Tibial artery (tissue), 4 donors: ENCODE results near the gene PIK3AP1.

ENCODE experiments used
- DNase-seq, 2 donors: peaks; one replicate each; pipeline ENCODE4 v3.0.0-alpha.2; 2019
- H3K27ac ChIP-seq, 2 donors: fragments of 200-600 bp; sonication (generic) in 1 of 2; 1 replicate in 1 of 2; 2 replicates in 1 of 2; pipeline ENCODE4 v1.5.1; 2018 to 2019; ENCODE audit warnings: mild to moderate bottlenecking in 1 of 2
- H3K27me3 ChIP-seq, 2 donors: fragments of 200-600 bp; sonication (generic) in 1 of 2; one replicate each; pipeline versions ENCODE4 v1.5.1 to v1.6.0; 2016 to 2019
- H3K36me3 ChIP-seq, 3 donors: fragments of 200-600 bp; sonication (generic) in 2 of 3; one replicate each; pipeline ENCODE4 v1.5.1; 2016 to 2019; ENCODE audit warnings: mild to moderate bottlenecking in 2 of 3
- H3K4me1 ChIP-seq, 4 donors: fragments of 200-600 bp; sonication (generic) in 2 of 4; 1 replicate in 3 of 4; 2 replicates in 1 of 4; pipeline ENCODE4 v1.5.1; 2016 to 2019
- H3K4me3 ChIP-seq, 2 donors: fragments of 200-600 bp; sonication (generic) in 1 of 2; 1 replicate in 1 of 2; 2 replicates in 1 of 2; pipeline ENCODE4 v1.5.1; 2018 to 2019; ENCODE audit warnings: mild to moderate bottlenecking in 2 of 2
- H3K9me3 ChIP-seq, 3 donors: fragments of 200-600 bp; sonication (generic) in 1 of 3; one replicate each; pipeline ENCODE4 v1.5.1; 2016 to 2019
- intact Hi-C: fragments of 100-400 bp; cut with DNase I; formaldehyde crosslinking; loops from one replicate; pipeline ENCODE4 v1.15.0; 2023; ENCODE audit warnings: low total_unique reads
- TF ChIP-seq, protein P1 (sequence below), 2 experiments: fragments of 200-600 bp in 1 of 2; fragments of 450-650 bp in 1 of 2; IDR thresholded peaks; one replicate each; pipeline ENCODE4 v1.5.1; 2017 to 2019; ENCODE audit warnings: antibody characterized with exemption in 2 of 2, mild to moderate bottlenecking in 1 of 2, moderate library complexity in 1 of 2

PIK3AP1 gene

DNA sequence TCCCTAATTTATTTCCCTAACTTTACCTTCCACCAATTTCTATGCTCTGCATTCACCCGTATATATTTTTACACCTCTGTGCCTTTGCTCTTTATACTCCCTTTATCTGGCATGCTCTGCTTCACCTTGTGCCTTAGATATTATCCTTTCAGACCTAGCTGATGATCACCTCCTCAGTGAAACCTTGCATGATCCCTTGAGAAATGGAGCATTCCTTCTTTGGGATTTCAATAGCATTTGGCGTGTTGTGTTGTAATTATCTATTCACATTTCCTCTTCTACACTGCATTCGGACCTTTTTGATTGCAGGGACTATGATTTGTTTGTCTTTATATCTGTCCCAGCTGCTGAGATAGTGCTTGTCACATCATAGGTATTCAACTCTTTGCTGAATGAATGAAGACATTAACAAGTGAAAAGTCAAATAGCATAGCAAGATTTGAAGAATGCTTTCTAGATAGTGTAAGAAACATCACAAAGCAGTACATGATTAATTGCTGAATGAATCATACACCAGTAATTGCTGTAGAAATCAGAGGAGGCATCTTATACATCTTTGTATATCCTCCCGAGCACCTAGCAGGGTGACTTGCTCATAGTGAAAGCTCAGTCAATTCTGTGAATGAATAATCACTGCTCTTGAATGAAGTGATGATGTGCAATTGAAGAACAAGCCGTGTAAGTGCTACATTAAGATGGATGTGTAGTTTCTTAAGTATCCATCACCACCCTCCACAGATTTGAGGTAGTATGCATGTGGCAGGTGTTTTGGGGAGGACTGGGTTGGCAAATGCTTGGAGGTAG is 131.5 kb downstream of the PIK3AP1 start:
- no peak overlapping the region for H3K27ac ChIP-seq
- no peaks in the 10 kb centered on the region for H3K36me3 ChIP-seq
- H3K4me1 ChIP-seq = peaks cover 0 to 31% (median 19%) of the 10 kb centered on the region in 4 donors
- intact Hi-C loops = loop anchor here (5.0 kb wide), 1 partner anchor 243 kb away; the partner anchor contains the start of gene LCOR
- H3K27me3 ChIP-seq = no peaks in the 10 kb centered on the region
- no peak for DNase-seq
- no peaks in the 10 kb centered on the region for H3K9me3 ChIP-seq
- TF ChIP-seq, protein P1, sequence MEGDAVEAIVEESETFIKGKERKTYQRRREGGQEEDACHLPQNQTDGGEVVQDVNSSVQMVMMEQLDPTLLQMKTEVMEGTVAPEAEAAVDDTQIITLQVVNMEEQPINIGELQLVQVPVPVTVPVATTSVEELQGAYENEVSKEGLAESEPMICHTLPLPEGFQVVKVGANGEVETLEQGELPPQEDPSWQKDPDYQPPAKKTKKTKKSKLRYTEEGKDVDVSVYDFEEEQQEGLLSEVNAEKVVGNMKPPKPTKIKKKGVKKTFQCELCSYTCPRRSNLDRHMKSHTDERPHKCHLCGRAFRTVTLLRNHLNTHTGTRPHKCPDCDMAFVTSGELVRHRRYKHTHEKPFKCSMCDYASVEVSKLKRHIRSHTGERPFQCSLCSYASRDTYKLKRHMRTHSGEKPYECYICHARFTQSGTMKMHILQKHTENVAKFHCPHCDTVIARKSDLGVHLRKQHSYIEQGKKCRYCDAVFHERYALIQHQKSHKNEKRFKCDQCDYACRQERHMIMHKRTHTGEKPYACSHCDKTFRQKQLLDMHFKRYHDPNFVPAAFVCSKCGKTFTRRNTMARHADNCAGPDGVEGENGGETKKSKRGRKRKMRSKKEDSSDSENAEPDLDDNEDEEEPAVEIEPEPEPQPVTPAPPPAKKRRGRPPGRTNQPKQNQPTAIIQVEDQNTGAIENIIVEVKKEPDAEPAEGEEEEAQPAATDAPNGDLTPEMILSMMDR (IDR thresholded peaks at IDR 0.05) = no peak
- no peak overlapping the region for H3K4me3 ChIP-seq

DNA sequence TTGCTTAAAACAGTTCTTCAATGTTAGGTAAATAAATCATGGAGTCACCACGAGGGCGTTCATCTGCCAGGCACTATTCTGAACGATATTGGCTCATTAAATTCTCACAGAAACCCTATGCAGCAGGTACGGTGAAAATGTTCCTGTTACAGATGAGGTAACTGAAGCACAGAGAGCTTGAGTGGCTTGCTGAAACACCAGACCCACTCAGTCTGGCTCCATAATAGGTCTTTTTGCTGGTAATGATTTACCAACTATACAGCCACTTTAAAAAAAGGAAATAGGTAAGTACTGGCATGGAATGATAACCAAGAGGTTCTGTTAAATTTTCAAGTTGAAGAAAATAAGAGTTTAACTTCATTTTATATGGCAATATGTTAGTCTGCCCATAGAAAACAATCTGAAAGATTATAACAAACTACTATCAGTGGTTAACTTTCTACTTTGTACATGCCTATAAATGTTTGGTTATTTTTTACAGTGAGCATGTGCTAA is 132.2 kb downstream of the PIK3AP1 start:
- peak overlapping the region; percentile 96 to 97 for H3K27ac ChIP-seq
- no peaks in the 10 kb centered on the region for H3K36me3 ChIP-seq
- no peak for DNase-seq
- H3K27me3 ChIP-seq = no peaks in the 10 kb centered on the region
- peak overlapping the region; percentile 73 to 84 for H3K4me3 ChIP-seq
- H3K9me3 ChIP-seq = no peaks in the 10 kb centered on the region
- TF ChIP-seq, protein P1 (IDR thresholded peaks at IDR 0.05) = no peak
- intact Hi-C loops = loop anchor here (5.0 kb wide), 1 partner anchor 244 kb away; the partner anchor contains the start of gene LCOR
- H3K4me1 ChIP-seq = peaks cover 0 to 38% (median 23%) of the 10 kb centered on the region in 4 donors

DNA sequence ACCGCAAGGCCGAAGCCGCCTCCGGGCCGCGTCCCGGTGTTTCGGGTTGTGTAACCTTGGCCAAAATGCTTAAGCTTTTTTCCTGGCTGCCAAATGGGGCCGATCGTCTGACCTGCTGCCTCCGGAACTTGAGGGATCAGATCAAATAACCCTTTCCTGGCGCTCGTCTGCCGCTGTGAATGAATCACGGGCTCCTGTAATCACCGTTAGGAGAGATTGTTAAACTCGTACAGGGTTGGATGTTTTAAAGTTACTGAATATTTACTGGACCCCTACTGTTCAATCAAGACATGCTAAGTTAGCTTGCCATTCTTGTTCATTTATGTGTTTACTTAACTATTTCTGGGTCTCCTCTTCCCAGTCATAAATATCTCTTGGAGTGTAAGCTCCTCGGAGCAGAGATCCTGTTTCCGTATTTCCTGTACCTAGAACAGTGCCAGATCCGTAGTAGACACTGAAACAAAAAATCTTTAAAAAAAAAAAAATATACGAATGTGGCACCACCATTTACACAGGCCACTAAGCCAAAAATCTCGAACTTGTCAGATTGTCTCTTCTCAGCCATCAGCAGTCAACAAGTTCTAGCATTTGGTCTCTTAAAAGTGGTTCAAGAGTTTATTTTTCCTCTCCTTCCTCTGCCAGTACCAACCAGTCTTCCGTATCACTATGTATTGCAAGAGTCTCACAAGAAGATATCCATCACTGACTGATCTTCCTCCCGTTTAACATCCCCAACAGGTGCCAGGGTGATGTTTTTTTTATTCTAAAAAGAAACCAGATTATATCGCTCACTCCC is 132.9 kb downstream of the PIK3AP1 start:
- Histone ChIP-seq H3K27ac (peak overlapping the region; percentile 96 to 97), H3K4me1 (peaks cover 0 to 45% (median 26%) of the 10 kb centered on the region in 4 donors), H3K9me3 (no peaks in the 10 kb centered on the region), H3K4me3 (peak overlapping the region; percentile 73 to 84), H3K27me3 (no peaks in the 10 kb centered on the region), H3K36me3 (no peaks in the 10 kb centered on the region)
- DNase-seq = peak; percentile 69 to 85
- intact Hi-C loops = loop anchor here (5.0 kb wide), 1 partner anchor 245 kb away; the partner anchor contains the start of gene LCOR
- TF ChIP-seq, protein P1 (IDR thresholded peaks at IDR 0.05) = no peak

DNA sequence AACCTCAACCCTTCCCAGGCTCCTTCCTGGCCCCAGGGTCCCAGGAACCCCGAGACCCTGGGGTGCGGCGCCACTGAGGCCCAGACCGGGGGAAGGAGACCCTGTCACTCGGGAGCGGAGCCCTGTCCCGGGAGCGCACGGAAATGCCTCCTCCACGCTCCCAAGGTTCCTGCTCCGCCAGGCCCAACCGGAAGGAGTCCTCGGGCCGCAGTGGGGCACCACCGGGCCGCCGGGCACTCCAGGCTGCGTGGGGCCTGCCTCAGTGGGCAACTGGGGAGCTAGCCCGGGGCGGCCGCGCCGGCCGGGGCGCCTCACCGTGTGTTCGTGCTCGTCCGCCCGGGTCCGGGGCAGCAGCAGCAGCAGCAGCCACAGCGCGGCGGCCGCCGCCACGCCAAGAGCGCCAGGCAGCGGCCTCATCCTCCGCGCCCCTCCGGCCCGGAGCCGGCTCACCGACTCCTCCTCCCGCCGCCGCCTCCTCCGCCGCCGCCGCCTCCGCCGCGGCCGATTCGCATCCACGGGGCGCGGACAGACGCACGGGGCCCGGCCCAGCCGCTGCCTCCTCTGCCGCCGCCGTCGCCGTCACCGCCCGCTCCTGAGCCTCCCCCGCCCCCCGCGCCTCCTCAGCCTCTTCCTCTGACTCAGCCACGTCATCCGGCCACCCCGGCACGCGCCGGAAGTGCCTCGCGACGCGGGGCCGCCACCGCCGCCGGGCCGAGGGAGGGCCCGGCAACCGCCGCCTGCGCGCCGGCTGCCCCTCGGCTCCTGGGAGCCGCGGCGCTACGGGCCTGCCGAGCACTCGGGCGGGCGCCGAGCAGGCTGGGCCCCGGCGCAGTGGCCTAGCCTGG is 133.7 kb downstream of the PIK3AP1 start, which contains the start of gene TM9SF3:
Gene TM9SF3, minus strand, starts transcription at position 594 of the 845 bp plus-strand sequence. Its CDS starts 177 bp downstream, at position 417.
- TF ChIP-seq, protein P1 (IDR thresholded peaks at IDR 0.05) = peak; percentile 5 to 9
- intact Hi-C loops = loop anchor here (5.0 kb wide), 1 partner anchor 246 kb away; the partner anchor contains the start of gene LCOR
- Histone ChIP-seq H3K36me3 (no peaks in the 10 kb centered on the region), H3K4me3 (peak within 1 kb of the TSS; percentile 73 to 84), H3K4me1 (peaks cover 0 to 53% (median 34%) of the 10 kb centered on the region in 4 donors), H3K27me3 (no peaks in the 10 kb centered on the region), H3K27ac (peak within 1 kb of the TSS; percentile 96 to 97), H3K9me3 (no peaks in the 10 kb centered on the region)
- peak; percentile 94 to 95 for DNase-seq
